ENCODE data around the gene PAWR. TPM values are rescaled to one million over a fixed set of nuclear protein-coding genes. Genes with fewer than 3 reads are reported as not detected.
"Not testable (repeated sequence)": the region's sequence is repeated elsewhere in the genome, so short reads cannot be mapped to it uniquely, and the experiment has no call there.

The PAWR gene
- polyA plus RNA-seq, 1 experiment = 10.5 TPM

GRCh38 chr12:79650440-79650839, 40.3 kb downstream of the PAWR start:
- DNase-seq (ENCODE audit: low read depth) = no peak
- POLR2A ChIA-PET = no interaction called here
- CTCF ChIA-PET = no interaction called here
- Histone ChIP-seq H3K27me3 (ENCODE audit: control insufficient read depth, insufficient read depth, low read length) (no peaks in the 10 kb centered on the region), H3K4me3 (ENCODE audit: low read depth, low read length) (no peak overlapping the region), H3K36me3 (ENCODE audit: control insufficient read depth, insufficient read depth, low read length) (no peaks in the 10 kb centered on the region)
- no peak for TF ChIP-seq CTCF (IDR thresholded peaks at IDR 0.05; ENCODE audit: insufficient read depth, low read depth, low read length)

GRCh38 chr12:79648881-79649280, 41.9 kb downstream of the PAWR start:
- ChIA-PET POLR2A (interaction anchor here (0.7 kb wide), 1 partner anchor 1785 kb away, joined by 5 read pairs; no protein-coding TSS in a partner anchor), CTCF (interaction anchor here (0.6 kb wide), 1 partner anchor 616 kb away, joined by 3 read pairs; no protein-coding TSS in a partner anchor)
- no peaks in the 10 kb centered on the region for H3K36me3 ChIP-seq (ENCODE audit: control insufficient read depth, insufficient read depth, low read length)
- no peaks in the 10 kb centered on the region for H3K27me3 ChIP-seq (ENCODE audit: control insufficient read depth, insufficient read depth, low read length)
- no peak overlapping the region for H3K4me3 ChIP-seq (ENCODE audit: low read depth, low read length)
- TF ChIP-seq CTCF (IDR thresholded peaks at IDR 0.05; ENCODE audit: insufficient read depth, low read depth, low read length) = no peak
- DNase-seq (ENCODE audit: low read depth) = no peak

GRCh38 chr12:79646843-79647242, 43.9 kb downstream of the PAWR start:
- H3K36me3 ChIP-seq (ENCODE audit: control insufficient read depth, insufficient read depth, low read length); H3K4me3 ChIP-seq (ENCODE audit: low read depth, low read length); POLR2A ChIA-PET; CTCF ChIA-PET; DNase-seq (ENCODE audit: low read depth); H3K27me3 ChIP-seq (ENCODE audit: control insufficient read depth, insufficient read depth, low read length): not testable (repeated sequence)

- ChIA-PET CTCF (no interaction called here), POLR2A (no interaction called here)
- no peak for DNase-seq (ENCODE audit: low read depth)
- H3K27me3 ChIP-seq (ENCODE audit: control insufficient read depth, insufficient read depth, low read length) = no peaks in the 10 kb centered on the region
- no peak overlapping the region for H3K4me3 ChIP-seq (ENCODE audit: low read depth, low read length)
- no peaks in the 10 kb centered on the region for H3K36me3 ChIP-seq (ENCODE audit: control insufficient read depth, insufficient read depth, low read length)
- TF ChIP-seq CTCF (IDR thresholded peaks at IDR 0.05; ENCODE audit: insufficient read depth, low read depth, low read length) = no peak
Measured at GRCh38 chr12:79645235-79645630, 45.5 kb downstream of the PAWR start.

GRCh38 chr12:79644274-79645234, 46.2 kb downstream of the PAWR start:
- TF ChIP-seq CTCF (IDR thresholded peaks at IDR 0.05; ENCODE audit: insufficient read depth, low read depth, low read length) = no peak
- Histone ChIP-seq H3K27me3 (ENCODE audit: control insufficient read depth, insufficient read depth, low read length) (no peaks in the 10 kb centered on the region), H3K4me3 (ENCODE audit: low read depth, low read length) (no peak overlapping the region), H3K36me3 (ENCODE audit: control insufficient read depth, insufficient read depth, low read length) (no peaks in the 10 kb centered on the region; the same call in 1 of the 2 replicates)
- DNase-seq (ENCODE audit: low read depth) = no peak
- ChIA-PET CTCF (no interaction called here), POLR2A (no interaction called here)

Measured in BJ (cell line).